HepG2 (cell line): Measurements from ENCODE around the gene FOXD2. TPM values are rescaled to one million over a fixed set of nuclear protein-coding genes. Genes with fewer than 3 reads are reported as not detected.
A peak's percentile ranks its signal among the peaks of the same experiment; 100 is the strongest.

Source experiments
- CEBPZ ChIP-seq: IDR thresholded peaks from 2 replicates; pipeline ENCODE4 v1.6.1; 2012; ENCODE audit warnings: low read length, improper control_type of control experiment
- CREBL2 ChIP-seq: sonication (generic); formaldehyde crosslinking; IDR thresholded peaks from 2 replicates; pipeline ENCODE4 v1.8.1; 2023; ENCODE audit warnings: missing genetic modification reagents, mild to moderate bottlenecking, borderline replicate concordance
- DMTF1 ChIP-seq: sonication (generic); formaldehyde crosslinking; IDR thresholded peaks from 2 replicates; pipeline ENCODE4 v1.4.0; 2020; ENCODE audit warnings: mild to moderate bottlenecking, missing genetic modification reagents
- EED ChIP-seq: sonication (generic); formaldehyde crosslinking; IDR thresholded peaks from 2 replicates; pipeline ENCODE4 v1.5.0; 2020; ENCODE audit warnings: mild to moderate bottlenecking, missing genetic modification reagents
- HMGXB4 ChIP-seq, 2 experiments: sonication (generic) in 1 of 2; formaldehyde crosslinking in 1 of 2; IDR thresholded peaks; 2 replicates each; pipeline versions ENCODE4 v1.4.0 to v1.6.1; 2018 to 2020; ENCODE audit warnings: missing genetic modification reagents in 2 of 2, borderline replicate concordance in 1 of 2, low read depth in 1 of 2, mild to moderate bottlenecking in 1 of 2, missing biosample characterization in 1 of 2
- MBNL3 ChIP-seq: fragments of 250-450 bp; sonication (Bioruptor Pico); conservative IDR thresholded peaks from 2 replicates; pipeline ENCODE4 v1.8.0; 2022; ENCODE audit warnings: mild to moderate bottlenecking, inconsistent platforms
- MXD4 ChIP-seq: IDR thresholded peaks from 2 replicates; pipeline ENCODE4 v1.6.1; 2016; ENCODE audit warnings: mild to moderate bottlenecking, missing biosample characterization, missing genetic modification reagents
- PATZ1 ChIP-seq: sonication (generic); formaldehyde crosslinking; IDR thresholded peaks from 2 replicates; pipeline ENCODE4 v1.4.0; 2020; ENCODE audit warnings: missing genetic modification reagents
- RAD21 ChIP-seq: fragments of 450-650 bp; formaldehyde crosslinking; IDR thresholded peaks from 2 replicates; pipeline ENCODE4 v1.5.0; 2020; ENCODE audit warnings: mild to moderate bottlenecking
- RFX1 ChIP-seq: fragments of 450-650 bp; IDR thresholded peaks from 2 replicates; pipeline ENCODE4 v1.6.1; 2017
- SMAD3 ChIP-seq: sonication (generic); formaldehyde crosslinking; IDR thresholded peaks from 2 replicates; pipeline ENCODE4 v1.4.0; 2020; ENCODE audit warnings: missing genetic modification reagents
- ZNF333 ChIP-seq: sonication (generic); formaldehyde crosslinking; IDR thresholded peaks from 2 replicates; pipeline ENCODE4 v1.4.0; 2020; ENCODE audit warnings: mild to moderate bottlenecking, missing genetic modification reagents, borderline replicate concordance
- ZNF414 ChIP-seq: sonication (generic); formaldehyde crosslinking; IDR thresholded peaks from 2 replicates; pipeline ENCODE4 v1.5.0; 2020; ENCODE audit warnings: missing genetic modification reagents
- ZNF430 ChIP-seq: sonication (generic); formaldehyde crosslinking; IDR thresholded peaks from 2 replicates; pipeline ENCODE4 v1.9.0; 2021; ENCODE audit warnings: mild to moderate bottlenecking, missing genetic modification reagents
- ZNF552 ChIP-seq: sonication (generic); formaldehyde crosslinking; IDR thresholded peaks from 2 replicates; pipeline ENCODE4 v1.9.0; 2022; ENCODE audit warnings: missing genetic modification reagents, mild to moderate bottlenecking, borderline replicate concordance
- polyA plus RNA-seq, 8 experiments: library from polyadenylated mRNA; depleted of rRNA in 3 of 8; stranded (reverse) in 7 of 8; unstranded in 1 of 8; fragments of >200 nt; fragmentation: Illumina TruSeq in 4 of 8; extraction: Trizol in 4 of 8; gene quantifications; 2 replicates each; pipeline versions ENCODE4 v1.2.1 to v1.2.3, GENCODE V29; 2011 to 2016; ENCODE audit warnings: low read depth in 4 of 8, missing spikeins in 1 of 8, mixed read lengths in 1 of 8; ENCODE audit not compliant: insufficient read depth in 1 of 8
- total RNA-seq, 5 experiments: library from RNA; depleted of rRNA; stranded (reverse); fragments of >200 nt; fragmentation: Illumina TruSeq; extraction: Trizol; gene quantifications; 2 replicates each; pipeline ENCODE4 v1.2.3, GENCODE V29; 2016; ENCODE audit warnings: low read depth in 1 of 5

FOXD2 gene
- total and polyA plus RNA-seq, 2 of the 13 experiments (the other 11 are each of a cell fraction or from before 2014, with no cell fraction given), result 0.01 to 0.09 TPM

- no peak for TF ChIP-seq CREBL2 (CRISPR knock-in tag)
- peak; percentile 14; the same call in 1 of the 2 replicates for TF ChIP-seq EED (CRISPR knock-in tag)
- TF ChIP-seq DMTF1 (CRISPR knock-in tag), result no peak
- TF ChIP-seq ZNF430 (CRISPR knock-in tag), result no peak
- peak; percentile 68 for TF ChIP-seq RAD21 (CRISPR knock-in tag)
- no peak for TF ChIP-seq MXD4 (CRISPR knock-in tag)
- TF ChIP-seq SMAD3 (CRISPR knock-in tag), result no peak
- TF ChIP-seq CEBPZ, result no peak
- TF ChIP-seq PATZ1 (CRISPR knock-in tag), result peak; percentile 85
- no peak for TF ChIP-seq MBNL3 (CRISPR knock-in tag)
- 0 out of 2 replicates have a peak, but pooled peaks have one; percentile 48 for TF ChIP-seq ZNF414 (CRISPR knock-in tag)
- TF ChIP-seq HMGXB4 (CRISPR knock-in tag; IDR thresholded peaks at IDR 0.05; ENCODE audit: borderline replicate concordance in 1 of 2, low read depth in 1 of 2), result peak; percentile 86 to 89; a peak in 3 of 4 replicates
- no peak for TF ChIP-seq RFX1
- TF ChIP-seq ZNF552 (CRISPR knock-in tag), result no peak
- TF ChIP-seq ZNF333 (CRISPR knock-in tag), result 0 out of 2 replicates have a peak, but pooled peaks have one; percentile 70
These were observed at the start of gene FOXD2 (continued) for GRCh38 chr1:47437447-47438164.
